ENCODE measurements around the gene APOO.
"Not testable (repeated sequence)": the region's sequence is repeated elsewhere in the genome, so short reads cannot be mapped to it uniquely, and the experiment has no call there.

The APOO gene

GRCh38 chrX:23901805-23902204 lies 5.9 kb downstream of the APOO start:
- DNase-seq = peak; percentile 48

- DNase-seq = no peak
Observed at GRCh38 chrX:23901060-23901459, 6.7 kb downstream of the APOO start.

DNA sequence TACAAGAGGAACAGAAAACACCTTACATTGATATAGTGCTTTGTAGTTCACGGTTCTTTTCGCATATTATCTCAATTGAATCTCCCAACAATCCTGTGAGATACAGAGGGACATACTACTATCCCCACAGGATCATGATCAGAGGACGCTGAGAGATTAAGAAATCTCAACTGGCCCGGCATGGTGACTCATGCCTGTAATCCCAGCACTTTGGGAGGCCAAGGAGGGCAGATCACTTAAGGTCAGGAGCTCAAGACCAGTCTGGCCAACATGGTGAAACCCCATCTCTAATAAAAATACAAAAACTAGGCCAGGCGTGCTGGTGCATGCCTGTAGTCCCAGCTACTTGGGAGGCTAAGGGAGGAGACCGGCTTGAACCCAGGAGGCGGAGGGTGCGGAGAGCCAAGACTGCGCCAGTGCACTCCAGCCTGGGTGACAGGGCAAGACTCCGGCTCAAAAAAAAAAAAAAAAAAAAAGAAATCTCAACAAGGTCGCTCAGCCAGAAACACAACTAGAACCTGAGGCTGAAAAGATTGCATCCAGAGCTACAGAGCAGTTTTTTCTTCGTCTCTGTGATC lies 7.4 kb downstream of the APOO start:
- DNase-seq = no peak

DNA sequence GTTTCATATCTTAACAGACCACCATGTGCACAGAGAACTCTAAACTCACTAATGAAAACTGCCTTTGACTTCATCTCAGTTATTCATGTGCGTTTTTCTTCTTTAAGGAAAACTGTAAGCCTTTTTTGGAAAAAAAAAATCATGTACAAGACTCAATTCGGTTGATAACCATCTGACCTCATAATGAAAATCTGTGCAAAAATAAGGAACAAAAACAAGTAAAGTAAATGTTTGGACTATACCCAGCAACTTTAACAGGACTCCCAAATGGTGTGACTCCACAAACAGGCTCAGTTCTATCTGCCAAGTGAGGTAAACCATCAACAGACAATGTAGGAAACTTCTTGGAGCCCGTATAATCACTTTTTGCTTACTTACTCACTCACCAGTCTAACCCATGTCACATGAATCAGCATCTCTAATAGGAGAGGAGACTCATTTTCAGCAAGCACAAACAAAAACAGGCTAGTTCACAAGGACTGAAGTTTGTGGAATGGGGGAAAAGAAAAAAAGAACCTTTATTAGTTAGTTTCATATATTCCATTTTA lies 9.3 kb downstream of the APOO start:
- no peak for DNase-seq

DNA sequence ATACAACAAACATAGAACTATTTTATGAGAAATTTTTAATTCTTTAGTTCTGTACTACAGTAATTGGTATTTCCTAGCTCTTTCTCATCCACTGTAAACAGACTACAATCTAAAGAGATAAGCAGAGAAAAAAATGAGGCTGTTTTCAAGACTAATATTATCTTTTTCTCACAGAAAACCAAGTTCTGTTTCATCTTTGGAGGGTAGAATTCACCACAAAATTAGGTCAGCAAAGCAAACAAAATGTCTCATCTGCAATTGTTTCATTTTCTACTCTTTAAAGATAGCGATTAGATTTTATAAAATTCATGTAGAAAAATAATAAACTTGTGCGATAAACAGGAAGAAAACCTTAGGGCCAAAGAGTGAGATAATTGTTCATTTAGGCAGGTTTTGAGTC lies 10.8 kb downstream of the APOO start:
- DNase-seq = no peak

DNA sequence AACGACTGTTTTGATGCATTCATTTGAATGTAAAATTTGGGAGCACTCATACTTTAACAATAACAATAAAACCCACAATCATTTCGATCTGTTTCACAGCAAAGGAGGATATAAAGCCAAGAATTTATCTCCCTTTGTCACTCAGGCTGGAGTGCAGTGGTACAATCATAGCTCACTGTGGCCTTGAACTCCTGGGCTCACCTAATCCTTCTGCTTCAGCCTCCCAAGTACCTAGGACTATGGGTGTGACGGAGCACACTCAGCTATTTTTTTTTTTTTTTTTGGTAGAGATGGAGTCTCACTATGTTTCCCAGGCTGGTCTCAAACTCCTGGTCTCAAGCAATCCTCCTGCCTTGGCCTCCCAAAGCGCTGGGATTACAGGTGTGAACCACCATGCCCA lies 11.2 kb downstream of the APOO start:
- not testable (repeated sequence) for DNase-seq

DNA sequence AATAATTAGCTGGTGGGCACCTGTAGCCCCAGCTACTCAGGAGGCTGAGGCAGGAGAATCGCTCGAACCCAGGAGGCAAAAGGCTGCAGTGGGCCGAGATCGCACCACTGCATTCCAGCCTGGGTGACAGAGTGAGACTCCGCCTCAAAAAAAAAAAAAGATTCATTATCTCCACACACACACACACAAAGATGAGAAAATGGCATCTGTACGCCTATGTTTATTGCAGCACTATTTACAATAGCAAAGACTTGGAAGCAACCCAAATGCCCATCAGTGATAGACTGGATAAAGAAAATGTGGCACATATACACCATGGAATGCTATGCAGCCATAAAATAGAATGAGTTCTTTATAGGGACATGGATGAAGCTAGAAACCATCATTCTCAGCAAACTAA lies 12.7 kb downstream of the APOO start:
- DNase-seq = not testable (repeated sequence)

GRCh38 chrX:23890933-23891332 lies 16.8 kb downstream of the APOO start:
- no peak for DNase-seq

DNA sequence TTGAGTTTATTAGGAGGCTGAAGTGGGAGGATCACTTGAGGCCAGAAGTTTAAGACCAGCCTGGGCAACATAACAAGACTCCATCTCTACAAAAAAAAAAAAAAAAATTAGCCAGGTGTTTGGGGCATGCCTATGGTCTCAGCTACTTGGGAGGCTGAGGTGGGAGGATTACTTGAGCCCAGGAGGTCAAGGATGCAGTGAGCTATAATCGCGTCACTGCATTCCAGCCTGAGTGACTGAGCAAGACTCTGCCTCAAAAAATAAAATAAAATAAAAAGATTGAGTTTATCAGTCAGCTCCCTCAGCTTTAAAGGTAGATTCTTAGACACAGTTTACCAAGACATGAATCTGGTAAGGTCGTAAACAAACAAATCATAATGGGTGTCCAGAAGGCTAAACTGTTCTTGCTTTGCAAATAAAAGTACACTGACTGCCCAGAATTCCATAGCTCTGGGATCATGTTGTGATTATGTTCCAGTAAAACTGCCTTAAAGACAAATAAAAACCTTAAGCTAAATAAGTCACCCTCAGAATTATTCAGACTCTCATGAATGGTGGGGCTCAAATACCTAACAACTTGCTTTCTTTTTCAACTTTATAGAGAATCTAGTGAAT lies 18.7 kb downstream of the APOO start:
- no peak for DNase-seq

- no peak for DNase-seq
Observed at GRCh38 chrX:23887918-23888317, 19.8 kb downstream of the APOO start.

- no peak for DNase-seq
Observed at GRCh38 chrX:23887451-23887850, 20.3 kb downstream of the APOO start.

DNA sequence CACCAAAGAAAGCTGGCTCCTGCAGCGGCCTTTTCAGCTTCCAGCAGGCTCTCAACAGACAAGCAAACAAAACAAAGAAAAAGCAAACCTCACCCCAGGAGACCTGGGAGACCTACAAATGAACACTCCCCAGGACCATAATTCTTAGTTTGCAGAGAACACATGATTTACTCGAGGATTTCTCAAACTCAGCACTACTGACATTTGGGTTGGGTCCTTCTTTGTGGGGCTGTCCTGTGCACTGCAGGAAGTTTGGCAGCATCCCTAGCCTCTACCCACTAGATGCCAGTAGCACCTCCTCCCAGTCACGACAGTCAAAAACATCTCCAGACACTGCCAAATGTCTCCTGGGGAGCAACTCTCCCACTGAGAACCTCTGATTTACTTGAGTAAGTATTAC lies 21.9 kb downstream of the APOO start:
- DNase-seq = no peak

DNA sequence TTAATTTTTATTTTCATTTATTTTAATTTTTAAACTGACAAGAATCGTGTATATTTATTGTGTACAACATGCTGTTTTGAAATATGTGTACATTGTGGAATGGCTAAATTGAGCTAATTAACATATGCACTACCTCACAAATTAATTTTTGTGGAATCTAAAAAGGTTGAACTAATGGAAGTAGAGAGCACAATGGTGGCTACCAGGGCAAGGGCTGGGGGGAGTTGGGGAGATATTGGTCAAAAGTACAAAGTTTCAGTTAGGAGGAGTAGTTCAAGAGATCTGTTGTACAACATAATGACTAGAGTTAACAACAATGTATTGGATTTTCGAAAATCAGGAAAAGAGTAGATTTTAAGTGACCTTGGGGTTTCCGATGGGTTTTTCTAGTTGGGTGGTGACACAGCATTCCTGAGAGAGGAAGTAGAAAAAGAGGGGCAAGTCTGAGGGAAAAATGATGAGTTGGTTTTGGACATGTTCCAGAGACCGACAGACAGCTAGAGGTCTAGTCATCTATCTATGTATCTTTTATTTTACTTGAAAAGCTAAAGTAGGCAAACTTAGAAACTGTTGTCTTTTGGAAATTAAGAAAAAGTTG lies 23.2 kb downstream of the APOO start:
- DNase-seq = no peak

GRCh38 chrX:23883737-23884354 lies 23.9 kb downstream of the APOO start:
- no peak for DNase-seq

DNA sequence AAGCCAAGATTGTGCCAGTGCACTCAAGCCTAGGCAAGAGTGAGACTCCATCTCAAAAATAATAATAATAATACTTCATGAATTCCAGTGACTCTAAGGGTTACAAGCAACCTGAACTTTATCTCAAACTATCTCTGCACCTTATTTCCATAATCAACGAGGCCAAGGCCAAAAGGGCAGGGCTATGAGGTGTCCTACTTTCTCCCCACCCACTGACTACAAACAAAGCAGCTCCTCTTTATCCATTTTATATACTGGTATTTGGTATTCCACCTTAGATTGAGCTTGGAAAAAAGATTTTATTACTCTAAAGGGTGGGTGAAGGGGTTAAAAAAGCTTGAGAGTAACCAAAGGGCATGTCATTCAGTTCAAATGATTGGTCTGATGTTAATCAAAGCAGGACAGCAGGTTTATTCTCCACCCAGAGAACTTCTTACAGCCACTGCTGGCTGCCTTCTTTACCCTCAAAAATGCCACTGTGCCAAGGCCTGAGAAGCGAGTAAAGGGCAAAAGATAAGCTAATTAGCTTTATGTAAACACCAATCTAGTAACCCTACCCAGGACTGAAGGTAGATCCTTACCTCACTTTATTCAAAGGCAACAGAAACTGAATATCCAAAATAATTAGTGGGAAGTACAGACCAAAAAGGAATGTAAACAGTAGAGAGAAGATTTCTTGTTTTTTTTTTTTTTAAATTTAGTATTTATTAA lies 28.2 kb downstream of the APOO start:
- no peak for DNase-seq

GRCh38 chrX:23871905-23872546 lies 35.7 kb downstream of the APOO start:
- DNase-seq = no peak

GRCh38 chrX:23870041-23870440 lies 37.7 kb downstream of the APOO start:
- no peak for DNase-seq

DNA sequence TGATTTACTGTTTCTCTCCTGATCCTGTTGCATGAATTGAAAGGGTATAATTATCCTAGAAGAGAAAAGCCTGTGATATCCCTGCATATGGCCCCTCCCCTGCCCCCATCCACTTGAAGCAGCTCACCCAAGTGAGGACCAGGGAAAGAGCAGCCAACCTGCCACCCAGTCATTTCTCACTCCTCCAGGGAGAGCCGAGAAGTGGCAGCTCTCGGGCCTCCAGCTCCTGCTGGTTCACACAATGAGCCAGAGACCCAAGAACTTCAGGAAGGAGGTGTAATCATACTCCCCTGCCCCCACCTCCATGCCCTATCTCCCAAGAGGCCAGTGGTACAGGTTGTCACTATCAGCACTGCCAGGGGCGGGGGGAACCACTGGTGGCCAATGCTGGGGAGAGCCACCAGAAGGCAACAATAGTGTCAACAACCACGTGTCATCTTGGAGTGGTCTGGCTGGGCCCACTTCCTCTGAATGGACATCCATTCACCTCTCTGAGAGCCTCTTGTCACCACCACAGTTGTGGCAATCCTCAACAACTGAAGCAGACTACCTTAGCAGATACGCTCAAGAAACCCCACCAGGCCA lies 42.9 kb downstream of the APOO start:
- DNase-seq = no peak

DNA sequence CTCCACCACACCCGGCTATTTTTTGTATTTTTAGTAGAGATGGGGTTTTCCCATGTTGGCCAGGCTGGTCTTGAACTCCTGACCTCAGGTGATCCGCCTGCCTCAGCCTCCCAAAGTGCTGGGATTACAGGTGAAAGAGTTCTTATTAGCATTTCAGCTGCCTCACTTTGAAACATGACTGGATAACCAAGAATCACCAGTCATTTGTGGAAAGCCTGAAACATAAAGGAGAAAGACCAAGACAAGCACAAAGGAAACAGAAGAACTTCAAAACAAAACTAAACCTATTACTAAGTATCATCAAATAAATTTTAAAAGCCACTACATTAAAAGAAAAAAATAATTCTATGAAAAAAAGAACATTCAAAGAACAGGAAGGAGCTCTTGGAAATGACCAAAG lies 45.8 kb downstream of the APOO start:
- DNase-seq = not testable (repeated sequence)

DNA sequence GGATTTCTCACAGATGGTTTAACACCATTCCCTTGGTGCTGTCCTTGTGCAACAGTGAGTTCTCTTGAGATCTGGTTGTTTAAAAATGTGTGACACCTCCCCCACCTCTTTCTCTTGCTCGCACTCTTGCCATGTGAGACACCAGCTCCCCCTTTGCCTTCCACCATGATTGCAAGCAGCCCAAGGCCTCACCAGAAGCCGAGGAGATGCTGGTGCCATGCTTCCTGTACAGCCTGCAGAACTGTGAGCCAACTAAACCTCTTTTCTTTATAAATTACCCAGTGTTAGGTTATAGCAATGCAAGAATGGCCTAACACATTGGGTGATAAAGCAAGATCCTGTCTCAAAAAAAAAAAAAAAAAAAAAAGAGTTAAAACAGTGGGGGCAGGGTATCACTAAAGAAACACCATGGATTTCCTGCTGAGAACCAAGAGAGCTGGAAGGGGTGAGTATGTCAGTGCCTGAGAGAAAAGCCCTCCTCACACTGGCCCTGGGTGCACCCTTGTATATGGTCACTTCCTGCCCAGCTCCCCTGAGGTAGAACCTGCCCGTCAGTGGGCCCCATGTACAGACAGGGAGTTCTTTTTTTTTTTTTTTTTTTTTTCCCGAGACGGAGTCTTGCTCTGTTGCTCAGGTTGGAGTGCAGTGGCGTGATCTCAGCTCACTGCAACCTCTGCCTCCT lies 46.4 kb downstream of the APOO start:
- DNase-seq = no peak

DNA sequence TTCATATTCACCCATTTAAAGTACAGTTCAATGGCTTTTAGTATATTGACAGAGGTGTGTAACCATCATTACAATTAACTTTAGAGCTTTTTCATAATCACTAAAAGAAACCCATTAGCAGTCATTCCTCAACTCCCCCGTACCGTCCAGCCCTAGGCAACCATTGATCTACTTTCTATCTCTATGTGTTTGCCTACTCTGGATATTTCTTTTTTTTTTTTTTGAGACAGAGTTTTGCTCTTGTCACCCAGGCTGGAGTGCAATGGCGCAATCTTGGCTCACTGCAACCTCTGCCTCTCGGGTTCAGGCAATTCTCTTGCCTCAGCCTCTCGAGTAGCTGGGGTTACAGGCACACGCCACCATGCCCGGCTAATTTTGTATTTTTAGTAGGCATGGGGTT lies 48.5 kb downstream of the APOO start:
- not testable (repeated sequence) for DNase-seq

GRCh38 chrX:23857935-23858334 lies 49.8 kb downstream of the APOO start:
- no peak for DNase-seq

Data from right hindlimb (tissue), 1 donor.